ENCODE results near the gene TSEN34. TPM values are rescaled to one million over a fixed set of nuclear protein-coding genes. Genes with fewer than 3 reads are reported as not detected.

The TSEN34 gene
- 78.5 and 93.9 TPM in 2 replicates for total RNA-seq

GRCh38 chr19:54191011-54191810 lies at the start of gene TSEN34:
Gene TSEN34, plus strand, starts transcription at chr19:54191308. Its CDS starts 57 bp downstream, at chr19:54191365.

GRCh38 chr19:54159352-54160181 lies 31.5 kb upstream of the TSEN34 start, which contains the start of gene LENG1:
Gene LENG1, minus strand, starts transcription at chr19:54159721. Its CDS starts 26 bp downstream, at chr19:54159695.

GRCh38 chr19:54172471-54173358 lies 18.4 kb upstream of the TSEN34 start, which contains the start of gene TMC4:
Gene TMC4, minus strand, starts transcription at chr19:54173160. Its CDS starts 43 bp downstream, at chr19:54173117.

GRCh38 chr19:54189145-54189734 lies 1.9 kb upstream of the TSEN34 start, which contains the start of gene MBOAT7:
Gene MBOAT7, minus strand, starts transcription at chr19:54189580. Its CDS starts 1,072 bp downstream, at chr19:54188508.

GRCh38 chr19:54222474-54223276 lies 31.6 kb downstream of the TSEN34 start, which contains the start of gene LILRB3:
Gene LILRB3, minus strand, starts transcription at chr19:54223007. Its CDS starts 31 bp downstream, at chr19:54222976.

GRCh38 chr19:54242646-54243045 lies 51.5 kb downstream of the TSEN34 start, which contains the start of gene LILRA6:
Gene LILRA6, minus strand, starts transcription at chr19:54242790.

Other genes with a start within 250 kb of the TSEN34 start
- gene CACNG8, start 228.4 kb upstream of the TSEN34 start, total RNA-seq: 0.43 and 0.66 TPM in 2 replicates
- 3.7 and 4.0 TPM in 2 replicates for gene CACNG6, start 199.7 kb upstream of the TSEN34 start, total RNA-seq
- gene VSTM1, start 127.4 kb upstream of the TSEN34 start, total RNA-seq: not detected in 2 replicates
- not detected in 2 replicates for gene TARM1, start 109.9 kb upstream of the TSEN34 start, total RNA-seq
- 0.86 and 2.8 TPM in 2 replicates for gene OSCAR, start 90.5 kb upstream of the TSEN34 start, total RNA-seq
- gene NDUFA3, start 88.5 kb upstream of the TSEN34 start, total RNA-seq: 7.0 and 12.9 TPM in 2 replicates
- gene TFPT, start 75.7 kb upstream of the TSEN34 start, total RNA-seq: 15.2 and 21.9 TPM in 2 replicates
- gene PRPF31, start 75.6 kb upstream of the TSEN34 start, total RNA-seq: 53.8 and 69.1 TPM in 2 replicates
- gene CNOT3, start 53.5 kb upstream of the TSEN34 start, total RNA-seq: 11.9 and 28.7 TPM in 2 replicates
- gene LENG1, start 31.6 kb upstream of the TSEN34 start, total RNA-seq: 3.3 and 8.1 TPM in 2 replicates
- not detected in 2 replicates for gene TMC4, start 18.1 kb upstream of the TSEN34 start, total RNA-seq
- 64.3 and 77.5 TPM in 2 replicates for gene MBOAT7, start 1.7 kb upstream of the TSEN34 start, total RNA-seq
- 1,175 and 2,475 TPM in 2 replicates for gene RPS9, start 9.6 kb downstream of the TSEN34 start, total RNA-seq
- not detected in 2 replicates for gene LILRB3, start 31.7 kb downstream of the TSEN34 start, total RNA-seq
- gene LILRA6, start 51.5 kb downstream of the TSEN34 start, total RNA-seq: not detected in 2 replicates
- gene LILRB5, start 66.0 kb downstream of the TSEN34 start, total RNA-seq: not detected in 2 replicates
- not detected in 2 replicates for gene LILRB2, start 89.8 kb downstream of the TSEN34 start, total RNA-seq
- gene LILRA5, start 121.9 kb downstream of the TSEN34 start, total RNA-seq: not detected in 2 replicates
- gene LILRA4, start 147.9 kb downstream of the TSEN34 start, total RNA-seq: not detected in 2 replicates
- not detected in 2 replicates for gene LAIR1, start 173.6 kb downstream of the TSEN34 start, total RNA-seq
- not detected in 2 replicates for gene TTYH1, start 224.2 kb downstream of the TSEN34 start, total RNA-seq

All from placental pericyte (primary cell).